IMR-90 (cell line): Measurements from ENCODE around the gene LMOD2. TPM values are rescaled to one million over a fixed set of nuclear protein-coding genes. Genes with fewer than 3 reads are reported as not detected.

Experiments used
- ATAC-seq: fragments of 200-7000 bp; cut with Tn5 transposase; 2 replicates; pipeline ENCODE4 v1.9.1; 2020; ENCODE audit warnings: low read depth, mild to moderate bottlenecking, moderate library complexity
- BruUV-seq: library from RNA; stranded (reverse); fragments of 400-500 nt; replicated peaks from 2 replicates; lab custom pipeline; 2021; lab: Mats Ljungman, UMichigan
- CTCF ChIA-PET: fragments of 300-600 bp; formaldehyde crosslinking; extraction: SDS; loops from one replicate; lab custom pipeline; 2021; ENCODE audit warnings: antibody characterized with exemption; lab: Yijun Ruan, JAX
- POLR2A ChIA-PET: fragments of 300-600 bp; sonication (Branson Sonifier 250); formaldehyde crosslinking; loops from one replicate; lab custom pipeline; 2022; ENCODE audit warnings: antibody characterized with exemption; ENCODE audit not compliant: unreplicated experiment; lab: Charles Lee
- DNase-seq: peaks from one replicate; pipeline ENCODE4 v3.0.0; 2013
- H2AFZ ChIP-seq: replicated peaks from 2 replicates; pipeline ENCODE3; 2013; ENCODE audit warnings: low read length, mild to moderate bottlenecking; ENCODE audit not compliant: poor library complexity
- H2AK5ac ChIP-seq: 2 replicates; pipeline ENCODE4 v1.6.1; 2013; ENCODE audit warnings: low read depth, low read length, inconsistent platforms
- H2AK9ac ChIP-seq: replicated peaks from 2 replicates; pipeline ENCODE3; 2013; ENCODE audit warnings: mild to moderate bottlenecking, low read depth, low read length, moderate library complexity; ENCODE audit not compliant: poor library complexity
- H2BK120ac ChIP-seq: 2 replicates; pipeline ENCODE4 v1.6.1; 2013; ENCODE audit warnings: low read depth, low read length, inconsistent platforms
- H2BK15ac ChIP-seq: 3 replicates; pipeline ENCODE4 v1.6.1; 2013; ENCODE audit warnings: low read depth, low read length, inconsistent platforms
- H2BK20ac ChIP-seq: 2 replicates; pipeline ENCODE4 v1.6.1; 2013; ENCODE audit warnings: low read depth, mild to moderate bottlenecking, inconsistent platforms, low read length, moderate library complexity
- H2BK5ac ChIP-seq: 2 replicates; pipeline ENCODE4 v1.6.1; 2013; ENCODE audit warnings: mild to moderate bottlenecking, low read depth, low read length, inconsistent platforms; ENCODE audit not compliant: poor library complexity, severe bottlenecking
- H3K14ac ChIP-seq: replicated peaks from 2 replicates; pipeline ENCODE4 v1.6.1; 2013; ENCODE audit warnings: low read depth, low read length, inconsistent platforms
- H3K18ac ChIP-seq: 2 replicates; pipeline ENCODE4 v1.6.1; 2013; ENCODE audit warnings: low read depth, low read length, control low read depth
- H3K23ac ChIP-seq: 2 replicates; pipeline ENCODE4 v1.6.1; 2013; ENCODE audit warnings: low read depth, low read length, inconsistent platforms
- H3K27ac ChIP-seq: 2 replicates; pipeline ENCODE4 v1.5.1; 2013; ENCODE audit warnings: mild to moderate bottlenecking, control low read depth, low read length; ENCODE audit not compliant: insufficient read depth
- H3K27me3 ChIP-seq: 2 replicates; pipeline ENCODE4 v1.6.1; 2013; ENCODE audit warnings: low read length; ENCODE audit not compliant: control insufficient read depth, insufficient read depth
- H3K36me3 ChIP-seq: 2 replicates; pipeline ENCODE4 v1.6.1; 2013; ENCODE audit warnings: low read length, mixed read lengths; ENCODE audit not compliant: control insufficient read depth, insufficient read depth
- H3K4ac ChIP-seq: 2 replicates; pipeline ENCODE4 v1.6.1; 2013; ENCODE audit warnings: low read depth, low read length, inconsistent platforms
- H3K4me1 ChIP-seq: 2 replicates; pipeline ENCODE4 v1.6.1; 2013; ENCODE audit warnings: low read length, mixed read lengths; ENCODE audit not compliant: control insufficient read depth, insufficient read depth
- H3K4me2 ChIP-seq: 2 replicates; pipeline ENCODE4 v1.6.1; 2013; ENCODE audit warnings: low read depth, mild to moderate bottlenecking, control low read depth, low read length, moderate library complexity
- H3K4me3 ChIP-seq: 2 replicates; pipeline ENCODE4 v1.5.1; 2013; ENCODE audit warnings: low read depth, mild to moderate bottlenecking, control low read depth, low read length, moderate library complexity; ENCODE audit not compliant: insufficient read depth
- H3K56ac ChIP-seq: 2 replicates; pipeline ENCODE4 v1.6.1; 2013; ENCODE audit warnings: low read length, inconsistent platforms; ENCODE audit not compliant: insufficient read depth; ENCODE audit errors: extremely low read depth
- H3K79me1 ChIP-seq, 2 experiments: 2 replicates each; pipeline ENCODE4 v1.6.1; 2013; ENCODE audit warnings: low read length in 2 of 2, inconsistent platforms in 1 of 2, low read depth in 1 of 2
- H3K9ac ChIP-seq: 2 replicates; pipeline ENCODE4 v1.6.1; 2013; ENCODE audit warnings: low read depth, low read length, control low read depth
- H3K9me1 ChIP-seq: 2 replicates; pipeline ENCODE4 v1.6.1; 2013; ENCODE audit warnings: low read length, inconsistent platforms; ENCODE audit not compliant: insufficient read depth
- H3K9me3 ChIP-seq: 2 replicates; pipeline ENCODE4 v1.6.1; 2013; ENCODE audit warnings: low read length; ENCODE audit not compliant: control insufficient read depth, insufficient read depth
- H4K20me1 ChIP-seq: 2 replicates; pipeline ENCODE4 v1.6.1; 2013; ENCODE audit warnings: low read length, inconsistent platforms; ENCODE audit not compliant: insufficient read depth
- H4K5ac ChIP-seq: 2 replicates; pipeline ENCODE4 v1.6.1; 2013; ENCODE audit warnings: mild to moderate bottlenecking, low read depth, low read length, control low read depth
- H4K8ac ChIP-seq, 2 experiments: 2 replicates each; pipeline ENCODE4 v1.6.1; 2013; ENCODE audit warnings: low read depth in 2 of 2, low read length in 2 of 2, control low read depth in 1 of 2, inconsistent platforms in 1 of 2
- H4K91ac ChIP-seq: 2 replicates; pipeline ENCODE4 v1.6.1; 2013; ENCODE audit warnings: low read depth, low read length, inconsistent platforms; ENCODE audit not compliant: insufficient read depth
- CHD1 ChIP-seq: IDR thresholded peaks from 2 replicates; pipeline ENCODE4 v1.6.1; 2012; ENCODE audit warnings: low read depth, low read length, improper control_type of control experiment
- FOS ChIP-seq: fragments of 150-350 bp; IDR thresholded peaks from 2 replicates; pipeline ENCODE4 v1.6.1; 2016; ENCODE audit warnings: low read depth, low read length
- WGBS, 2 experiments: methylation state at CpG; one replicate each; pipeline versions ENCODE4 v1.1.5 to v1.1.7; 2013; ENCODE audit warnings: missing lambda C conversion rate in 2 of 2; ENCODE audit not compliant: insufficient read length in 1 of 2; ENCODE audit errors: extremely low coverage in 2 of 2; 5-methylcytosine and 5-hydroxymethylcytosine counted together
- dilution Hi-C: fragments of 300-500 bp; cut with HindIII; formaldehyde crosslinking; loops from one replicate; pipeline ENCODE4 v1.14.3; 2018; ENCODE audit warnings: low sequenced_read_pairs; ENCODE audit not compliant: unreplicated experiment
- in situ Hi-C: fragments of 300-500 bp; cut with MboI; formaldehyde crosslinking; loops from 3 replicates; pipeline ENCODE4 v1.14.3; 2019; ENCODE audit warnings: low sequenced_read_pairs, inconsistent platforms, mixed read lengths
- intact Hi-C: fragments of 100-400 bp; cut with micrococcal nuclease; formaldehyde crosslinking; loops from 2 replicates; pipeline ENCODE4 v1.10.0; 2022
- polyA plus RNA-seq, 3 experiments: library from polyadenylated mRNA; depleted of rRNA; stranded (reverse); fragments of >200 nt; gene quantifications; 2 replicates each; pipeline ENCODE4 v1.2.3, GENCODE V29; 2012; ENCODE audit warnings: low replicate concordance in 1 of 3
- total RNA-seq: library from RNA; depleted of rRNA; stranded (reverse); fragments of >200 nt; gene quantifications from 2 replicates; pipeline ENCODE4 v1.2.3, GENCODE V29; 2012
- TF ChIP-seq, protein P1 (sequence below): fragments of 150-350 bp; IDR thresholded peaks from 2 replicates; pipeline ENCODE4 v1.6.1; 2016; ENCODE audit warnings: low read depth, mild to moderate bottlenecking, low read length, moderate library complexity, borderline replicate concordance
- TF ChIP-seq, protein P2 (sequence below): conservative IDR thresholded peaks from 2 replicates; pipeline ENCODE4 v1.5.1; 2012; ENCODE audit warnings: mild to moderate bottlenecking, low read depth, low read length, improper control_type of control experiment

LMOD2 gene
- total and polyA plus RNA-seq, 2 of the 4 experiments (the other 2 are of a cell fraction): not detected

DNA sequence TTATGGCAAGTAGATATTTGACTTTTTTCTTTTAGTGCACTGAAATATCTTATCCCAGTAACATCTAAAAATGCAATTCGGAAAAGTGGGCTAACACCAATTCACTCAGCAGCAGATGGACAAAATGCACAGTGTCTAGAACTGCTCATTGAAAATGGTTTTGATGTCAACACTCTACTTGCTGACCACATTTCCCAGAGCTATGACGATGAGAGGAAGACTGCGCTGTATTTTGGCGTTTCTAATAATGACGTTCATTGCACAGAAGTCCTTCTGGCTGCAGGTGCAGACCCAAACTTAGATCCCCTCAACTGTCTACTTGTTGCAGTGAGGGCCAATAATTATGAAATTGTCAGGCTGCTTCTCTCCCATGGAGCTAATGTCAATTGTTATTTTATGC, 26.8 kb upstream of the LMOD2 start:
- no CpG with 5 or more reads among the region's 5 CpGs for WGBS, 2 experiments
- DNase-seq: no peak
- POLR2A ChIA-PET: no interaction called here

More for the DNA sequence above, 26.8 kb upstream of the LMOD2 start:
- H3K4ac ChIP-seq: no peak overlapping the region
- no TSS peak for BruUV-seq
- no peaks in the 10 kb centered on the region for H3K4me1 ChIP-seq
- H3K36me3 ChIP-seq: no peaks in the 10 kb centered on the region
- H3K9me1 ChIP-seq: peaks cover 3% of the 10 kb centered on the region; the same call in 1 of the 2 replicates
- no peak overlapping the region; the same call in 1 of the 2 replicates for H3K23ac ChIP-seq
- H2BK15ac ChIP-seq: no peak overlapping the region
- H2AK9ac ChIP-seq: no peak overlapping the region
- H2BK20ac ChIP-seq: no peak overlapping the region
- no peak overlapping the region for H4K8ac ChIP-seq
- H3K4me3 ChIP-seq: no peak overlapping the region
- no peak overlapping the region for H2BK5ac ChIP-seq
- no peak for TF ChIP-seq CHD1
- no peak for TF ChIP-seq FOS
- TF ChIP-seq, protein P1, sequence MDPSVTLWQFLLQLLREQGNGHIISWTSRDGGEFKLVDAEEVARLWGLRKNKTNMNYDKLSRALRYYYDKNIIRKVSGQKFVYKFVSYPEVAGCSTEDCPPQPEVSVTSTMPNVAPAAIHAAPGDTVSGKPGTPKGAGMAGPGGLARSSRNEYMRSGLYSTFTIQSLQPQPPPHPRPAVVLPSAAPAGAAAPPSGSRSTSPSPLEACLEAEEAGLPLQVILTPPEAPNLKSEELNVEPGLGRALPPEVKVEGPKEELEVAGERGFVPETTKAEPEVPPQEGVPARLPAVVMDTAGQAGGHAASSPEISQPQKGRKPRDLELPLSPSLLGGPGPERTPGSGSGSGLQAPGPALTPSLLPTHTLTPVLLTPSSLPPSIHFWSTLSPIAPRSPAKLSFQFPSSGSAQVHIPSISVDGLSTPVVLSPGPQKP: no peak
- TF ChIP-seq, protein P2, sequence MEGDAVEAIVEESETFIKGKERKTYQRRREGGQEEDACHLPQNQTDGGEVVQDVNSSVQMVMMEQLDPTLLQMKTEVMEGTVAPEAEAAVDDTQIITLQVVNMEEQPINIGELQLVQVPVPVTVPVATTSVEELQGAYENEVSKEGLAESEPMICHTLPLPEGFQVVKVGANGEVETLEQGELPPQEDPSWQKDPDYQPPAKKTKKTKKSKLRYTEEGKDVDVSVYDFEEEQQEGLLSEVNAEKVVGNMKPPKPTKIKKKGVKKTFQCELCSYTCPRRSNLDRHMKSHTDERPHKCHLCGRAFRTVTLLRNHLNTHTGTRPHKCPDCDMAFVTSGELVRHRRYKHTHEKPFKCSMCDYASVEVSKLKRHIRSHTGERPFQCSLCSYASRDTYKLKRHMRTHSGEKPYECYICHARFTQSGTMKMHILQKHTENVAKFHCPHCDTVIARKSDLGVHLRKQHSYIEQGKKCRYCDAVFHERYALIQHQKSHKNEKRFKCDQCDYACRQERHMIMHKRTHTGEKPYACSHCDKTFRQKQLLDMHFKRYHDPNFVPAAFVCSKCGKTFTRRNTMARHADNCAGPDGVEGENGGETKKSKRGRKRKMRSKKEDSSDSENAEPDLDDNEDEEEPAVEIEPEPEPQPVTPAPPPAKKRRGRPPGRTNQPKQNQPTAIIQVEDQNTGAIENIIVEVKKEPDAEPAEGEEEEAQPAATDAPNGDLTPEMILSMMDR: no peak
- H3K9me3 ChIP-seq: no peaks in the 10 kb centered on the region
- ATAC-seq: no peak
- no peak overlapping the region for H2AK5ac ChIP-seq
- dilution Hi-C loops (no loop called here), in situ Hi-C loops (loop anchor here (25.0 kb wide), 1 partner anchor 233 kb away; no protein-coding TSS in a partner anchor), intact Hi-C loops (no loop called here)
- H3K27me3 ChIP-seq: no peaks in the 10 kb centered on the region
- no peaks in the 10 kb centered on the region for H4K20me1 ChIP-seq
- H3K4me2 ChIP-seq: no peak overlapping the region
- no peak overlapping the region for H3K18ac ChIP-seq
- H2BK120ac ChIP-seq: no peak overlapping the region
- no peak overlapping the region for H4K5ac ChIP-seq
- CTCF ChIA-PET: no interaction called here
- no peak overlapping the region for H4K91ac ChIP-seq
- no peak overlapping the region for H3K56ac ChIP-seq
- H3K14ac ChIP-seq: no peak overlapping the region
- no peak overlapping the region for H3K27ac ChIP-seq
- H3K79me1 ChIP-seq: no peaks in the 10 kb centered on the region
- H3K9ac ChIP-seq: no peak overlapping the region
- no peak overlapping the region for H2AFZ ChIP-seq
